Common myeloid progenitor, CD34-positive (primary cell): ENCODE data around the gene CHST15.

Source experiments
- CTCF ChIA-PET: fragments of 350-600 bp; sonication (Branson Sonifier 250); formaldehyde crosslinking; loops from one replicate; lab custom pipeline; 2021; ENCODE audit warnings: antibody characterized with exemption; lab: Charles Lee
- POLR2A ChIA-PET: fragments of 350-600 bp; sonication (Branson Sonifier 250); formaldehyde crosslinking; loops from one replicate; lab custom pipeline; 2021; ENCODE audit warnings: antibody characterized with exemption; lab: Charles Lee
- DNase-seq, 3 donors: peaks; one replicate each; pipeline versions ENCODE4 v3.0.0 to v3.0.0-alpha.2; 2013
- H3K27ac ChIP-seq, 2 experiments: 1 replicate in 1 of 2; 2 replicates in 1 of 2; pipeline ENCODE4 v1.7.0; 2013; ENCODE audit warnings: inconsistent platforms in 2 of 2, low read length in 2 of 2, mild to moderate bottlenecking in 2 of 2, low read depth in 1 of 2, moderate library complexity in 1 of 2; ENCODE audit not compliant: severe bottlenecking in 2 of 2, insufficient read depth in 1 of 2, poor library complexity in 1 of 2
- H3K27me3 ChIP-seq, 5 experiments: replicated peaks in 2 of 5; 1 replicate in 3 of 5; 2 replicates in 2 of 5; pipeline versions ENCODE4 v1.6.1 to v1.7.0; 2013; ENCODE audit warnings: low read length in 4 of 5, mild to moderate bottlenecking in 2 of 5, moderate library complexity in 2 of 5, inconsistent platforms in 1 of 5; ENCODE audit not compliant: insufficient read depth in 5 of 5, control insufficient read depth in 4 of 5
- H3K36me3 ChIP-seq, 4 experiments: 1 replicate in 2 of 4; 2 replicates in 2 of 4; pipeline versions ENCODE4 v1.6.1 to v1.7.0; 2013; ENCODE audit warnings: low read length in 3 of 4, control low read depth in 1 of 4, mild to moderate bottlenecking in 1 of 4; ENCODE audit not compliant: control insufficient read depth in 4 of 4, insufficient read depth in 4 of 4
- H3K4me1 ChIP-seq, 4 experiments: 1 replicate in 3 of 4; 2 replicates in 1 of 4; pipeline versions ENCODE4 v1.6.1 to v1.7.1; 2013; ENCODE audit warnings: low read length in 3 of 4, mild to moderate bottlenecking in 3 of 4, control low read depth in 1 of 4, inconsistent platforms in 1 of 4, moderate library complexity in 1 of 4; ENCODE audit not compliant: control insufficient read depth in 4 of 4, insufficient read depth in 4 of 4; ENCODE audit errors: control extremely low read depth in 1 of 4
- H3K4me3 ChIP-seq, 7 experiments: 1 replicate in 4 of 7; 2 replicates in 3 of 7; pipeline versions ENCODE4 v1.5.1 to v1.7.0; 2013; ENCODE audit warnings: mild to moderate bottlenecking in 7 of 7, low read length in 6 of 7, moderate library complexity in 6 of 7, inconsistent platforms in 2 of 7, low read depth in 2 of 7, control low read depth in 1 of 7; ENCODE audit not compliant: insufficient read depth in 4 of 7, control insufficient read depth in 1 of 7; ENCODE audit errors: extremely low read depth in 1 of 7
- H3K9me3 ChIP-seq, 5 experiments: 1 replicate in 4 of 5; 2 replicates in 1 of 5; pipeline versions ENCODE4 v1.6.1 to v1.7.1; 2013; ENCODE audit warnings: low read length in 4 of 5, mild to moderate bottlenecking in 2 of 5, inconsistent platforms in 1 of 5, low read depth in 1 of 5, moderate library complexity in 1 of 5; ENCODE audit not compliant: control insufficient read depth in 4 of 5, insufficient read depth in 2 of 5; ENCODE audit errors: control extremely low read depth in 1 of 5
- WGBS: methylation state at CpG from one replicate; pipeline ENCODE4 v1.1.5; 2013; ENCODE audit not compliant: insufficient coverage; 5-methylcytosine and 5-hydroxymethylcytosine counted together

The CHST15 gene

GRCh38 chr10:124124123-124124768 is 30.8 kb upstream of the CHST15 start:
- Histone ChIP-seq H3K27me3 (no peaks in the 10 kb centered on the region), H3K4me1 (peaks cover 6 to 18% (median 11%) of the 10 kb centered on the region in 4 experiments), H3K27ac (no peak overlapping the region), H3K36me3 (no peaks in the 10 kb centered on the region), H3K9me3 (no peaks in the 10 kb centered on the region), H3K4me3 (no peak overlapping the region)
- POLR2A ChIA-PET, result no interaction called here
- peak in 2 of 3 donors; percentile 40 to 64 for DNase-seq
- CTCF ChIA-PET, result interaction anchor here (0.6 to 1.6 kb wide), 3 partner anchors 9 to 17 kb away, joined by 3 to 6 read pairs (median 5); no protein-coding TSS in a partner anchor
- WGBS, result 65% methylated on average over 9 of the region's 10 CpGs

DNA sequence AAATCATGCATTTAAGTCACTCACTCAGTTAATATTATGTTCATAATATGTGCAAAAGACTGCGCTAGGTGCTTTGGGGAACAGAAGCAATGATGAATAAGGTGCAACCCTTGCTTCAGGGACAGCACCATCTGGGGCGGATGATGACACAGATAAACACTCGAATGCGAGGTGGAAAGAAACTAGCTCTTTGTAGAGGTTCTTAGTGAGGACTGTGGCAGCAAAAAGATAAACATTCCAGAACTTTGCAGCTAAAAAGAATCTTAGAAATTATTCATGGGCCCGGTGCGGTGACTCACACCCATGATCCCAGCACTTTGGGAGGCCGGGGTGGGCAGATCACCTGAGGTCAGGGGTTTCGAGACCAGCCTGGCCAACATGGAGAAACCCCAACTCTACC is 29.8 kb upstream of the CHST15 start:
- no peaks in the 10 kb centered on the region for H3K27me3 ChIP-seq
- no peak for DNase-seq
- 98% methylated on average over 8 of the region's 8 CpGs for WGBS
- no peaks in the 10 kb centered on the region for H3K36me3 ChIP-seq
- H3K4me1 ChIP-seq, result peaks cover 6 to 27% (median 15%) of the 10 kb centered on the region in 4 experiments
- no peaks in the 10 kb centered on the region for H3K9me3 ChIP-seq
- H3K4me3 ChIP-seq, result no peak overlapping the region
- ChIA-PET CTCF (interaction anchor here (1.0 to 1.6 kb wide), 2 partner anchors 13 to 16 kb away, joined by 5 to 6 read pairs; no protein-coding TSS in a partner anchor), POLR2A (no interaction called here)
- H3K27ac ChIP-seq, result no peak overlapping the region

DNA sequence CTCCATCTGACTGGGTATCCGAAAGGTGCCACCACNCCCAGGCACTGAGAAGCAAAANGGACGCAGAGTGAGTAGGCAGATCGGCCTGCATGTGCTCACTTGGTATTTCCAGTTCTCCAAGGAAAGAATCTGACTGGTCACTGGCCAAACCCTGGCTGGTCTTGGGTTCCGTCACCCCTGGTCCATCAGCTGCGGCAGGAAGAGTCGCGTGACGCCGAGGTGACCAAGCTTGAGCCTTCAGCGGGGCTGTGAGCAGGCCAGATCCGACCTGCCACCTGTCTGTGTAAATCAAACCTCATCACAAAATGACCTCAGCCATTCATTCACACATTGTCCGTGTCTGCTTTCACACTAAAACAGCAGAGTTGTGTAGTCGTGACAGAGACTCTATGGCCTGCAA is 28.8 kb upstream of the CHST15 start:
- no peaks in the 10 kb centered on the region for H3K9me3 ChIP-seq
- WGBS, result 97% methylated on average over 13 of the region's 13 CpGs
- H3K36me3 ChIP-seq, result no peaks in the 10 kb centered on the region
- DNase-seq, result no peak
- CTCF ChIA-PET, result no interaction called here
- POLR2A ChIA-PET, result no interaction called here
- H3K27ac ChIP-seq, result no peak overlapping the region
- no peak overlapping the region for H3K4me3 ChIP-seq
- no peaks in the 10 kb centered on the region for H3K27me3 ChIP-seq
- peaks cover 6 to 31% (median 18%) of the 10 kb centered on the region in 4 experiments for H3K4me1 ChIP-seq

GRCh38 chr10:124120410-124121061 is 27.1 kb upstream of the CHST15 start:
- H3K4me3 ChIP-seq, result no peak overlapping the region
- no peaks in the 10 kb centered on the region for H3K9me3 ChIP-seq
- ChIA-PET CTCF (no interaction called here), POLR2A (no interaction called here)
- DNase-seq, result no peak
- H3K27ac ChIP-seq, result no peak overlapping the region
- H3K27me3 ChIP-seq, result no peaks in the 10 kb centered on the region
- peaks cover 6 to 41% (median 24%) of the 10 kb centered on the region in 4 experiments for H3K4me1 ChIP-seq
- WGBS, result 100% methylated on average over 3 of the region's 4 CpGs
- H3K36me3 ChIP-seq, result no peaks in the 10 kb centered on the region

DNA sequence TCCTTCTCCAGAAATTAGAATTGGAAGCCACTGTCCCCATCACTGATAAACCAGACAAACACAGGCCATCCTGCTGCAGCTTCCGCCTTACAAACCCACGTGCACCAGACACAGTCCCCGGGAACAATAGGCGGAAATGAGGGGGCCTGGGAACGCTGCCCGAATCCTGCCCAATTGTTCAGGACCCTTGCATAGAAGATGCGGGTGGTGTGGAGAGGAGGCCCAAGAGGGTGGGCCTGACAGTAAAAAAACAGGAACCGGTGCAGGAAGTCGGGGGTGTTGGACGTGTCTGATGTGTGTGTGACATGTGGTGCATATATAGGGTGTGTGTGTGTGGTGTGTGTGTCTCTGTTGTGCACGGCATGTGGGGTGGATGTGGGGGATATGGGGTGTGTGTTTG is 26.5 kb upstream of the CHST15 start:
- ChIA-PET CTCF (no interaction called here), POLR2A (no interaction called here)
- H3K4me3 ChIP-seq, result no peak overlapping the region
- DNase-seq, result peak; percentile 25 to 88 (median 74)
- no peak overlapping the region for H3K27ac ChIP-seq
- WGBS, result under 1% methylated on average over 9 of the region's 11 CpGs
- H3K36me3 ChIP-seq, result no peaks in the 10 kb centered on the region
- no peaks in the 10 kb centered on the region for H3K27me3 ChIP-seq
- H3K4me1 ChIP-seq, result peaks cover 6 to 41% (median 24%) of the 10 kb centered on the region in 4 experiments
- H3K9me3 ChIP-seq, result no peaks in the 10 kb centered on the region

- Histone ChIP-seq H3K4me1 (peaks cover 4 to 41% (median 24%) of the 10 kb centered on the region in 4 experiments), H3K27ac (no peak overlapping the region), H3K4me3 (peak overlapping the region in 1 of 7 experiments; percentile 3), H3K36me3 (no peaks in the 10 kb centered on the region), H3K9me3 (no peaks in the 10 kb centered on the region), H3K27me3 (no peaks in the 10 kb centered on the region)
- no peak for DNase-seq
- 98% methylated on average over 3 of the region's 4 CpGs for WGBS
- POLR2A ChIA-PET, result no interaction called here
- CTCF ChIA-PET, result interaction anchor here (1.2 to 1.8 kb wide), 3 partner anchors 8 to 13 kb away, joined by 4 to 6 read pairs (median 5); no protein-coding TSS in a partner anchor
Measured at GRCh38 chr10:124119216-124119615, 25.8 kb upstream of the CHST15 start.

DNA sequence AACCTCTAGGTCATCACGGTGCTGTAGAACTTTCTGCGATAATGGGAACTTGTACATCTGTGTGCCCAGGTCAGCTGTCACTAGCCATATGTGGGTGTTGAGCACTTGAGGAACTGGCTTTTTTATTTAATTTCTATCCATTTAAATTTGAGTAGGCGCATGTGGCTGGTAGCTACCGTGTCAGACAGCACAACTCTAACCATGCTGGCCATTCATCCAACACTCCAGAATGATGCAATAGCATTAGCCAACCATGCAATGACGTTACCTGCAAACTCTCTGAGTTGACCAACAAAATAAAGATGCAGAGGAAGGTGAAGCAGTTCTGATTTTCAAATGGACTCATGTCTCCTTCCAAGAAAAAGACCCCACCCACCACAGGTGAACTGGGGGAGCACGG is 24.4 kb upstream of the CHST15 start:
- POLR2A ChIA-PET, result no interaction called here
- CTCF ChIA-PET, result interaction anchor here (1.2 to 1.8 kb wide), 4 partner anchors 8 to 23 kb away, joined by 3 to 6 read pairs (median 4); no protein-coding TSS in a partner anchor
- H3K27ac ChIP-seq, result no peak overlapping the region
- no peak overlapping the region for H3K4me3 ChIP-seq
- H3K36me3 ChIP-seq, result no peaks in the 10 kb centered on the region
- H3K27me3 ChIP-seq, result no peaks in the 10 kb centered on the region
- H3K4me1 ChIP-seq, result peaks cover 4 to 36% (median 24%) of the 10 kb centered on the region in 4 experiments
- no peak for DNase-seq
- H3K9me3 ChIP-seq, result no peaks in the 10 kb centered on the region
- WGBS, result 86% methylated on average over 5 of the region's 6 CpGs
